MM.1S (cell line): ENCODE measurements around the gene ATP6V1B1.

Experiments used
- DNase-seq: peaks from one replicate; pipeline ENCODE4 v3.0.0-alpha.2; 2015
- H2AFZ ChIP-seq: fragments of 300-600 bp; sonication (generic); 2 replicates; pipeline ENCODE4 v1.6.0; 2016; ENCODE audit warnings: antibody characterized with exemption, low read length
- H3F3A ChIP-seq: fragments of 300-600 bp; sonication (generic); 2 replicates; pipeline ENCODE4 v1.6.1; 2016; ENCODE audit warnings: mild to moderate bottlenecking, antibody characterized with exemption, low read length, moderate library complexity, mixed read lengths; ENCODE audit not compliant: insufficient read depth
- H3K27ac ChIP-seq: fragments of 300-600 bp; sonication (generic); 2 replicates; pipeline ENCODE4 v1.5.1; 2016; ENCODE audit warnings: mild to moderate bottlenecking, low read length
- H3K27me3 ChIP-seq: fragments of 300-600 bp; sonication (generic); replicated peaks from 2 replicates; pipeline ENCODE4 v1.6.0; 2016; ENCODE audit warnings: low read length; ENCODE audit not compliant: insufficient read depth
- H3K36me3 ChIP-seq: fragments of 300-600 bp; sonication (generic); replicated peaks from 2 replicates; pipeline ENCODE4 v1.6.1; 2016; ENCODE audit warnings: mild to moderate bottlenecking, low read length, mixed read lengths; ENCODE audit not compliant: insufficient read depth
- H3K4me1 ChIP-seq: fragments of 300-600 bp; sonication (generic); 2 replicates; pipeline ENCODE4 v1.6.1; 2016; ENCODE audit warnings: low read length, mixed read lengths
- H3K4me2 ChIP-seq: fragments of 300-600 bp; sonication (generic); 2 replicates; pipeline ENCODE4 v1.6.0; 2016; ENCODE audit warnings: low read depth, low read length
- H3K4me3 ChIP-seq: fragments of 300-600 bp; sonication (generic); 2 replicates; pipeline ENCODE4 v1.5.1; 2016; ENCODE audit warnings: low read length, mixed read lengths
- H3K79me2 ChIP-seq: fragments of 300-600 bp; sonication (generic); 2 replicates; pipeline ENCODE4 v1.6.1; 2016; ENCODE audit warnings: mixed run types, low read length, mixed read lengths
- H3K9ac ChIP-seq: fragments of 300-600 bp; sonication (generic); 2 replicates; pipeline ENCODE4 v1.6.1; 2016; ENCODE audit warnings: low read length, mixed read lengths
- H3K9me2 ChIP-seq: fragments of 300-600 bp; sonication (generic); replicated peaks from 2 replicates; pipeline ENCODE4 v1.6.1; 2016; ENCODE audit warnings: mild to moderate bottlenecking, low read length, mixed read lengths; ENCODE audit not compliant: insufficient read depth
- H3K9me3 ChIP-seq: fragments of 300-600 bp; sonication (generic); replicated peaks from 2 replicates; pipeline ENCODE4 v1.6.1; 2016; ENCODE audit warnings: mild to moderate bottlenecking, low read length, mixed read lengths; ENCODE audit not compliant: insufficient read depth
- H4K20me1 ChIP-seq: fragments of 300-600 bp; sonication (generic); 2 replicates; pipeline ENCODE4 v1.6.1; 2016; ENCODE audit warnings: mild to moderate bottlenecking, low read length, moderate library complexity, mixed read lengths; ENCODE audit not compliant: insufficient read depth
- EZH2 ChIP-seq: fragments of 300-600 bp; sonication (generic); optimal IDR thresholded peaks from 2 replicates; pipeline ENCODE3; 2017; ENCODE audit warnings: low read depth, mild to moderate bottlenecking, antibody characterized with exemption, low read length, mixed read lengths
- EZH2phosphoT487 ChIP-seq: fragments of 300-600 bp; sonication (generic); IDR thresholded peaks from 2 replicates; pipeline ENCODE4 v1.6.1; 2018; ENCODE audit warnings: antibody characterized with exemption, low read length
- TF ChIP-seq, protein P1 (sequence below): fragments of 300-600 bp; sonication (generic); IDR thresholded peaks from 2 replicates; pipeline ENCODE4 v1.5.1; 2016; ENCODE audit warnings: antibody characterized with exemption, low read length, mixed read lengths

Gene ATP6V1B1

DNA sequence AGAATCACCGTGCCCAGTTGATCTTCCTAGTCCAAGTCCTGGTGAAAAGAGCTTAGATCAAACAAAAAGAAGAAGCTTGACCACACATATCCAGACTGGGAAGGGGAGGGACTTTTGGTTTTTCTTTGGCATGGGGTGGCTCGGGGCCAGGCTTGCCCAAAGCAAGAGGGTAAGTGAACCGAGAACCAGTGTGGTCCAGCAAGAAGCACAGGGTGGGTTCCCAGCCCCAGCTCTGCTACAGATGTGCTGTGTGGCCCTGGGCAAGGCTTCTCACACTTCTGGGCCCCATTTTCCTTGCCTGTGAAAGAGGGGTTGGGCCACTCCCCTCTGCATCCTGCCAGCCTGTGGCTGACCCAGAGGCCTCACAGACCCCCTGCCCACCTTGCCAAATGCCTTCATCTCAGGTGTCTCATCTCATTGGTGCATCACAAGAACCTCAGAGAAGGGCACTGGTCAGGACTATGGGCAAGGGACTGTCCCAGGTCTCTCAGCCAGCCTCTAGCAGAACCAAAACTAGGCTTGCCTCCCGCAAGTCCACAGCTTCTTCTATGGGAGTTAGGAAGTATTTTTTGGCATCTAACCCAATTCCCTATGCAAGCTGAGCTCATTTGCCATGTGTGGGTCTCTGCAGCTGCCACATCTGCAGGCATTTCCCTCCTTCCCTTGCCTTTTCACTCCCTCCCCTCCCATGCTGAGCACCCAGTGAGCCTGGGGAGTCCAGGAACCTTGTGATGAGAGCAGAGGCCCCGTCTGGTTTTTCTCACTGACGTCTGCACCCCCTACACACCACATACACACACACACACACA is 6.9 kb downstream of the ATP6V1B1 start:
- Histone ChIP-seq H3K36me3 (no peaks in the 10 kb centered on the region), H3K4me1 (no peaks in the 10 kb centered on the region)

DNA sequence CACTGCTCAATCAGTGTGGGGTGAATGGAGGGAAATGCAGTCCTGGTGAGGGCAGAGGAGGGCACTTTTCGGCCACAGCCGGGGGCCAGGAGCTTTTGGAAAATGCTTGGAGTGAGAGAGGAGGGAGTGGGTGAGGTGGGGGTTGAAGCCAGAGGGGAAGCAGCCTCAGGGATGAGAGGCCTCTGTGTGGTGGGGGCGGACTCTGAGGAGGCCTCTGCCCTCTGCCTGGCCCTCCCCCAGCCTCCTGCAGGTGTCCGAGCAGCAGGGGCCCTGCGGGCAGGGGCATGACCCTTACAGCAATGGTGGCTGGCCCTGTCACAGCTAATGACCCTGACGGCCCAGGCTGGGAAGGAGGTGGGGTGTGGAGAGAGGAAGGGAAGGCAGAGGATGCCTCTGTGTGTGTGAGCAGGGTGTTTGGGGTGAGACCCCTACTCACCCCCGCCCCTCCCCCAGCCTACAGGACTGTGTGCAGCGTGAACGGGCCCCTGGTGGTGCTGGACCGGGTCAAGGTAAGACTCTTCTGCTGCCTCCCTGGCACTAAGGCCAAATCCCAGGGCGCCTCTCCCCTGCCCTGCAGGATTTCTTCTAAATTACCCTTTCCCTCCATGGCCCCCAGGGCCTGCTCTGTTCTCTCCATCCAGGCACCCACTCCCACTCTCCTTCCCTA is 7.6 kb downstream of the ATP6V1B1 start:
- no peak for TF ChIP-seq EZH2phosphoT487
- TF ChIP-seq, protein P1, sequence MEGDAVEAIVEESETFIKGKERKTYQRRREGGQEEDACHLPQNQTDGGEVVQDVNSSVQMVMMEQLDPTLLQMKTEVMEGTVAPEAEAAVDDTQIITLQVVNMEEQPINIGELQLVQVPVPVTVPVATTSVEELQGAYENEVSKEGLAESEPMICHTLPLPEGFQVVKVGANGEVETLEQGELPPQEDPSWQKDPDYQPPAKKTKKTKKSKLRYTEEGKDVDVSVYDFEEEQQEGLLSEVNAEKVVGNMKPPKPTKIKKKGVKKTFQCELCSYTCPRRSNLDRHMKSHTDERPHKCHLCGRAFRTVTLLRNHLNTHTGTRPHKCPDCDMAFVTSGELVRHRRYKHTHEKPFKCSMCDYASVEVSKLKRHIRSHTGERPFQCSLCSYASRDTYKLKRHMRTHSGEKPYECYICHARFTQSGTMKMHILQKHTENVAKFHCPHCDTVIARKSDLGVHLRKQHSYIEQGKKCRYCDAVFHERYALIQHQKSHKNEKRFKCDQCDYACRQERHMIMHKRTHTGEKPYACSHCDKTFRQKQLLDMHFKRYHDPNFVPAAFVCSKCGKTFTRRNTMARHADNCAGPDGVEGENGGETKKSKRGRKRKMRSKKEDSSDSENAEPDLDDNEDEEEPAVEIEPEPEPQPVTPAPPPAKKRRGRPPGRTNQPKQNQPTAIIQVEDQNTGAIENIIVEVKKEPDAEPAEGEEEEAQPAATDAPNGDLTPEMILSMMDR = no peak
- TF ChIP-seq EZH2 = no peak

More for the DNA sequence above, 6.9 kb downstream of the ATP6V1B1 start:
- H3K9me3 ChIP-seq = no peaks in the 10 kb centered on the region
- no peaks in the 10 kb centered on the region for H3K79me2 ChIP-seq
- no peak for DNase-seq
- H3F3A ChIP-seq = no peaks in the 10 kb centered on the region
- peaks cover 7% of the 10 kb centered on the region; the same call in 1 of the 2 replicates for H3K27me3 ChIP-seq
- H4K20me1 ChIP-seq = no peaks in the 10 kb centered on the region
- H3K9ac ChIP-seq = no peak overlapping the region
- no peak overlapping the region for H3K4me3 ChIP-seq
- H2AFZ ChIP-seq = no peak overlapping the region
- H3K27ac ChIP-seq = no peak overlapping the region
- H3K9me2 ChIP-seq = no peaks in the 10 kb centered on the region
- no peak overlapping the region for H3K4me2 ChIP-seq
- TF ChIP-seq, protein P1 = no peak
- no peak for TF ChIP-seq EZH2
- no peak for TF ChIP-seq EZH2phosphoT487

DNA sequence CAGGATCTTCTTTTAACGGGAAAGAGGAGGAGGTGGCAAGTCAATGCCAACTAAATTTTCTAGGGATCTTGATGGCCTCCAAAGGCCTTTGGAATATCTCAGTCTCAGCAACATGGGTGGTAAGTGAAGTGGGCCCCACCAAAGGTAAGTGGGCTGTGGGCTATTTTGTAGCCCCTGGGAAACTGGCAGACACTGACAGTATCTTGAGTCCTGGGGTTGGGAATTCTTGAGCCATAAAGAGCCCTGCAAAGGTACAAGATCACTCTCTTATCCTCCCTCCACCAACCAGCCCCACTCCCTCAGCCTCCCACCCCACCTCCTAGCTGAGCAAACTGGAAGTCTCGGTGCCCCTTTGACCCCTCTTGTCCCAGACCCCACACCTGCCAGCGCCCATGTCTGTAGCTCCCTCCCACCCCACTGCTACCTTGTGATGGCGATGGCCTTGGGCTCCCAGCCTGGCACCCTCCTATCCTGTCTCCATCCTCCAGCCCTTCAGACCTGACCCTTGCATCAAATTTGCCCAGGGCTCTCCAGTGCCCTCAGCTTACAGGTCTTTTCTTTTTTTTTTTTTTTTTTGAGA is 8.5 kb downstream of the ATP6V1B1 start:
- Histone ChIP-seq H3F3A (no peaks in the 10 kb centered on the region), H3K27ac (no peak overlapping the region), H3K4me1 (no peaks in the 10 kb centered on the region), H3K4me3 (no peak overlapping the region), H2AFZ (no peak overlapping the region), H3K9me2 (no peaks in the 10 kb centered on the region), H3K79me2 (no peaks in the 10 kb centered on the region), H3K4me2 (no peak overlapping the region), H3K36me3 (no peaks in the 10 kb centered on the region), H4K20me1 (no peaks in the 10 kb centered on the region), H3K27me3 (peaks cover 10% of the 10 kb centered on the region; the same call in 1 of the 2 replicates), H3K9me3 (no peaks in the 10 kb centered on the region), H3K9ac (no peak overlapping the region)
- DNase-seq = no peak
- TF ChIP-seq EZH2phosphoT487 = no peak
- TF ChIP-seq EZH2 = no peak
- TF ChIP-seq, protein P1 = no peak

More for the DNA sequence above, 7.6 kb downstream of the ATP6V1B1 start:
- Histone ChIP-seq H2AFZ (no peak overlapping the region), H3K9me3 (no peaks in the 10 kb centered on the region), H3K4me1 (no peaks in the 10 kb centered on the region), H4K20me1 (no peaks in the 10 kb centered on the region), H3K4me3 (no peak overlapping the region), H3K9ac (no peak overlapping the region), H3K9me2 (no peaks in the 10 kb centered on the region), H3K79me2 (no peaks in the 10 kb centered on the region), H3K36me3 (no peaks in the 10 kb centered on the region), H3F3A (no peaks in the 10 kb centered on the region), H3K27me3 (peaks cover 10% of the 10 kb centered on the region; the same call in 1 of the 2 replicates), H3K27ac (no peak overlapping the region), H3K4me2 (no peak overlapping the region)
- DNase-seq = no peak
